Osteoblast (primary cell): ENCODE measurements around the gene GLT6D1. TPM values are rescaled to one million over a fixed set of nuclear protein-coding genes. Genes with fewer than 3 reads are reported as not detected.
A peak's percentile ranks its signal among the peaks of the same experiment; 100 is the strongest.

Experiments used
- DNase-seq: peaks from one replicate; pipeline ENCODE4 v3.0.0; 2011; ENCODE audit warnings: low spot score, mixed read lengths; ENCODE audit not compliant: insufficient read length; ENCODE audit errors: missing footprints
- H2AFZ ChIP-seq: 2 replicates; pipeline ENCODE4 v1.6.0; 2011; ENCODE audit warnings: mild to moderate bottlenecking, low read length
- H3K27ac ChIP-seq: 2 replicates; pipeline ENCODE4 v1.5.1; 2011; ENCODE audit warnings: mild to moderate bottlenecking, low read depth, low read length, moderate library complexity
- H3K27me3 ChIP-seq: 2 replicates; pipeline ENCODE4 v1.6.0; 2012; ENCODE audit warnings: mild to moderate bottlenecking, control low read depth, inconsistent platforms, low read length, moderate library complexity; ENCODE audit not compliant: insufficient read depth
- H3K36me3 ChIP-seq: 2 replicates; pipeline ENCODE4 v1.5.1; 2011; ENCODE audit warnings: mild to moderate bottlenecking, low read length, control low read depth, moderate library complexity; ENCODE audit not compliant: insufficient read depth
- H3K4me1 ChIP-seq: 2 replicates; pipeline ENCODE4 v1.5.1; 2011; ENCODE audit warnings: mild to moderate bottlenecking, low read length, control low read depth, moderate library complexity; ENCODE audit not compliant: insufficient read depth
- H3K4me2 ChIP-seq: 2 replicates; pipeline ENCODE4 v1.6.0; 2011; ENCODE audit warnings: mild to moderate bottlenecking, low read length; ENCODE audit not compliant: insufficient read depth
- H3K4me3 ChIP-seq: fragments of 200-600 bp; sonication (generic); 3 replicates; pipeline ENCODE4 v1.5.1; 2012; ENCODE audit warnings: mild to moderate bottlenecking, low read length, inconsistent platforms; ENCODE audit not compliant: insufficient read depth
- H3K79me2 ChIP-seq: 2 replicates; pipeline ENCODE4 v1.6.0; 2012; ENCODE audit warnings: mild to moderate bottlenecking, low read length, control low read depth, inconsistent platforms; ENCODE audit not compliant: insufficient read depth
- H3K9me3 ChIP-seq: 2 replicates; pipeline ENCODE4 v1.5.1; 2011; ENCODE audit warnings: low read depth, low read length, control low read depth
- H4K20me1 ChIP-seq: 2 replicates; pipeline ENCODE4 v1.6.0; 2012; ENCODE audit warnings: mild to moderate bottlenecking, low read length, control low read depth; ENCODE audit not compliant: insufficient read depth
- CTCF ChIP-seq: IDR thresholded peaks from 2 replicates; pipeline ENCODE4 v1.5.1; 2011; ENCODE audit warnings: mild to moderate bottlenecking, low read depth, low read length, moderate library complexity; ENCODE audit errors: extremely low read depth
- total RNA-seq: library from RNA; depleted of rRNA; stranded (reverse); fragments of >200 nt; gene quantifications from 2 replicates; pipeline ENCODE4 v1.2.3, GENCODE V29; 2012

The GLT6D1 gene
- total RNA-seq, 1 donor, result not detected

GRCh38 chr9:135604437-135605237 lies 34.7 kb downstream of the GLT6D1 start:
- no peak overlapping the region for H2AFZ ChIP-seq
- no peak overlapping the region for H3K4me2 ChIP-seq
- H3K4me1 ChIP-seq, result no peaks in the 10 kb centered on the region
- no peaks in the 10 kb centered on the region for H4K20me1 ChIP-seq
- no peak for TF ChIP-seq CTCF
- H3K36me3 ChIP-seq, result no peaks in the 10 kb centered on the region
- no peaks in the 10 kb centered on the region for H3K9me3 ChIP-seq
- peaks cover under 1% of the 10 kb centered on the region for H3K27me3 ChIP-seq
- H3K27ac ChIP-seq, result no peak overlapping the region
- no peaks in the 10 kb centered on the region for H3K79me2 ChIP-seq
- peak; percentile 60 for DNase-seq
- no peak overlapping the region for H3K4me3 ChIP-seq

DNA sequence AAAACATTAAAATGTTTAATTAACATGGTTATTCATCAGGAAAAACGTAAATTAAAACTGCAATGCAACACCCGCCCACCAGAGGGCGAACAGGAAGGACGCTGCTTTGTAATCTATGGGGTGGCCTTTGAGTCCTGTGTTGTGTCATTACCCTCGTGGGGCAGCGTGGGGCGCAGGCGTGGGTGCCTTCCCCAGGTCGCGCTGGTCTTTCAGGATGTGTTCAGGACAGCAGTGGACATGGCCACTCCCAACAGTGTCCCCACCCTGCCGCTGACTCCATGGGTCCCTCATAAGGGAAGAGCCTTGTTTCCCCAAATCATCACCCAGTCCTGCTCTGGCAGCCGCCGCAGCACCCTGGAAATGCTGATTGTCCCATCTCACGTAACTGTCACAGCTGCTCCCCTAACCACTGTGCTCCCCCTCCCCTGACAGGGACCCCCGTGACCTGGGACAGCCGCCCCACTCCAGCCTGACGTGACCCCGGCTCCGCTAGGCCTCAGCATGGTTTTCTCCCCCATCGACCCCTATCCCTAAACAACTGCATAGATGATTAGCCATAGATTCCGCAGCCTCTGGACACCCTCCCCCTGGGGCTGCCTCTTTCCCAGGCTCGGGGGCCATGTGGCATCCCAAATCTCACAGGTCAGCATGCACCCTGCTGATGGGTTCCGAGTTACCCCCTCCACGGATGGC lies 36.4 kb downstream of the GLT6D1 start:
- Histone ChIP-seq H3K4me3 (no peak overlapping the region), H3K4me1 (no peaks in the 10 kb centered on the region), H3K9me3 (no peaks in the 10 kb centered on the region), H3K36me3 (no peaks in the 10 kb centered on the region), H2AFZ (no peak overlapping the region), H3K27ac (no peak overlapping the region), H3K79me2 (no peaks in the 10 kb centered on the region), H3K4me2 (no peak overlapping the region), H3K27me3 (peaks cover 5% of the 10 kb centered on the region), H4K20me1 (no peaks in the 10 kb centered on the region)
- peak; percentile 94 for DNase-seq
- TF ChIP-seq CTCF, result peak; percentile 70

DNA sequence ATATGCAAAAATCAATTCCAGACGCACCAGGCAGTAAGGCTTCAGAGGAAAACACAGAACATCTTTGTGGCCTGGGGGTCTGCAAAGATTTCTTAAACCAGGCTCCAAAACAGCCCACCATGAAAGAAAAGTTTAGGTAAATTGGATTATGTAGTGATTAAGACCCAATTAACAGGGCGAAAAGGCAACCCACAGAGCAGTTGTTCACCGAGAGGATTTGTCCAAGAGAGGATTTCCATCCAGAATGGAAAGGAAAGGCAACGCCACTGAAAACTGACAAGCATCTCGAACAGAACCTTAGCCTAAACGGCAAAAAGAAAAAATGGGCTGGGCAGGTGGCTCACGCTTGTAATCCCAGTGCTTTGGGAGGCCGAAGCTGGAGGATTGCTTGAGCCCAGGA lies 37.4 kb downstream of the GLT6D1 start:
- Histone ChIP-seq H4K20me1 (no peaks in the 10 kb centered on the region), H3K27ac (no peak overlapping the region), H2AFZ (no peak overlapping the region), H3K27me3 (peaks cover 8% of the 10 kb centered on the region), H3K4me1 (no peaks in the 10 kb centered on the region), H3K4me2 (no peak overlapping the region), H3K9me3 (no peaks in the 10 kb centered on the region), H3K79me2 (no peaks in the 10 kb centered on the region), H3K36me3 (no peaks in the 10 kb centered on the region), H3K4me3 (no peak overlapping the region)
- TF ChIP-seq CTCF, result no peak
- DNase-seq, result no peak

DNA sequence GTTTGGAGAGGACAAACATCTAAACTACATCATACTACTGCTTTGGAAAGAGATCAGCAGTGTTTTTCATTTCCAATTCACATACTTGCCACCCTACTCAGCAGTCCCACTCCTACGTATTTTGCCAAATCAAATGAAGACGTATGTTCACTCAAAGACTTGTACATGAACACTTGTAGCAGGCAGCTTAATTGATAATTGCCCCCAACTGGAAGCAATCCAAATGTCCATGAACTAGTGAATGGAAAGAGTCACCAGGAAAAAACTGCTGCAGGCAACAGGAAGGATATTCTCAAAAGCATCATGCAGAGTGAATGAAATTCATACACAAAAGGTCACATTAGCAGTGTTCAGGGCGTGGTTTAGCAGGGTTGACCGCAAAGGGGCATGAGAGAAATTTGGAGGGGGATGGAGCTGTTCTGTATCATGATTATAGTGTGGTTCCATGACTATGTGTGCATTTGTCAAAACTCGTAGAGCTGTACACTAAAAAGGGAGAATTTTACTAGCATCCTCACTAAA lies 39.0 kb downstream of the GLT6D1 start:
- no peak overlapping the region for H2AFZ ChIP-seq
- no peak overlapping the region for H3K4me2 ChIP-seq
- H3K9me3 ChIP-seq, result no peaks in the 10 kb centered on the region
- H3K4me1 ChIP-seq, result no peaks in the 10 kb centered on the region
- H3K27ac ChIP-seq, result no peak overlapping the region
- H3K79me2 ChIP-seq, result no peaks in the 10 kb centered on the region
- DNase-seq, result no peak
- no peaks in the 10 kb centered on the region for H3K36me3 ChIP-seq
- H4K20me1 ChIP-seq, result no peaks in the 10 kb centered on the region
- H3K27me3 ChIP-seq, result peaks cover 8% of the 10 kb centered on the region
- no peak for TF ChIP-seq CTCF
- H3K4me3 ChIP-seq, result no peak overlapping the region
